HUES48 (cell line): ENCODE results near the gene VTI1A.
A peak's percentile ranks its signal among the peaks of the same experiment; 100 is the strongest.

Experiments used
- H3K27ac ChIP-seq: one replicate; pipeline ENCODE4 v1.7.0; 2013; ENCODE audit warnings: low read depth, low read length, inconsistent platforms
- H3K27me3 ChIP-seq: 2 replicates; pipeline ENCODE4 v1.6.1; 2013; ENCODE audit warnings: mild to moderate bottlenecking, low read length; ENCODE audit not compliant: control insufficient read depth, insufficient read depth
- H3K36me3 ChIP-seq: 2 replicates; pipeline ENCODE4 v1.6.1; 2013; ENCODE audit warnings: low read length; ENCODE audit not compliant: control insufficient read depth, insufficient read depth
- H3K4me1 ChIP-seq: 2 replicates; pipeline ENCODE4 v1.6.1; 2013; ENCODE audit warnings: mild to moderate bottlenecking, low read length; ENCODE audit not compliant: control insufficient read depth, insufficient read depth
- H3K4me3 ChIP-seq: 2 replicates; pipeline ENCODE4 v1.5.1; 2013; ENCODE audit warnings: mild to moderate bottlenecking, low read depth, low read length
- H3K9ac ChIP-seq: 2 replicates; pipeline ENCODE4 v1.6.1; 2013; ENCODE audit warnings: mild to moderate bottlenecking, low read depth, low read length, moderate library complexity
- H3K9me3 ChIP-seq: 2 replicates; pipeline ENCODE4 v1.6.1; 2013; ENCODE audit warnings: low read length; ENCODE audit not compliant: control insufficient read depth, insufficient read depth

VTI1A gene

DNA sequence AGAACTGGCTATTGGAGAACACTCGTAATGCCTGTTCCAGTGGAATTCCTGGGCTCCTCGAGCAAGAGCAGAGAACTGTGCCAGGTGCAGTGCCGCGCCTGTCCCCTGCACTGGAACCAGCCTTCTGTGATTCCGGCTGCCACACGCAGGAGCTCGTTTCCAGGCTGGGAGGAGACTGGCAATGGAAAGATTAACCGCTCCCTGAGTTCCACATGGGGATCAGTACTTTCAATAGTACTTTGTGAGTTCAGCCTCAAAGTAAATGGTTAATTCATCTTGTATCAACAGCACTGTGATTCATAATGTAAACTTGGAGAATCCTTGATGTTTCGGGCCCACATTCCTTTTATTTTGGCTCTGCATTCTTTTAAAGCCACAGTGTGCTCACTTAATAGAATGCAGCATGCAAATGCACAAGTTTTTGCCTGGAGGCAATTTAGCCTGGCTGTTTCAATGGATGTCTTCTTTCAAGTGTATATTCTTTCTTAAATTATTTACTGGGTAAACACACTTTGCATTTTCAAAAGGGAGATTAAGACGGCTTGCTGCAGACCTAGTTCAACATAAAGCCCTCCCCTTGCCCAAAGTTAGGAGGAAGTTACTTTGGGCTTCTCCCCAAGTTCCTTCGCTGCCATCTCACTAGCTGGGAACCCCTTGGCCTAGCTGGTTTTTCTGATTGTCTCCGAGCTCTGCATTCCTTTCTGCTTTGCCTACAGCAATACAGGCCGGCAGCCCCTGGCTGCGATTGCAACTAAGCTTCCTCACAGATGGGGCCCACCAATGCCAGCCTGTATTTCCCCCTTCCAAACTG lies 364.9 kb downstream of the VTI1A start:
- Histone ChIP-seq H3K36me3 (no peaks in the 10 kb centered on the region), H3K9ac (peak overlapping the region; percentile 58), H3K4me3 (peak overlapping the region; percentile 42), H3K4me1 (peaks cover 67% of the 10 kb centered on the region), H3K9me3 (no peaks in the 10 kb centered on the region), H3K27me3 (peaks cover 6% of the 10 kb centered on the region; the same call in 1 of the 2 replicates), H3K27ac (peak overlapping the region; percentile 93)

DNA sequence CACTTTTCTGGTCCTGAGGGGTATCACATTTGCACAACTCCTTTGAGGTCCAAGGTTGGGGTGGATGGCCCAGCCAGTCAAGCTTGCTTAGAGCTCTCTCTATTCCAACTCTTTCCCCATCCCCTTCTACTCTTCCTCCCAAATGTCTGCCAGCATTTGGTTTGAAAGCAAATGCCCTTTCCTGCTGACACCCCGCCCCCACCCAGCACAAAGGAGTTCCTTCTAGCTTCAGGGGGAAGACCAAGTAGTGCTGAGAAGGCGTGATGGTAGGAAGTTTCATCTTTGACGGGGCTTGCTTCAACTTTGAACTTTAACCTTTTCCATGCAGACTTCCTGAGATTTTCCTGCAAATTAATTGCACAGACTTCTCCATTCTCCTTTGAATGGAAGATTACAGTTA lies 365.6 kb downstream of the VTI1A start:
- Histone ChIP-seq H3K27ac (peak overlapping the region; percentile 93), H3K9me3 (no peaks in the 10 kb centered on the region), H3K4me3 (peak overlapping the region; percentile 42), H3K27me3 (peaks cover 6% of the 10 kb centered on the region; the same call in 1 of the 2 replicates), H3K9ac (peak overlapping the region; percentile 58; the same call in 1 of the 2 replicates), H3K36me3 (no peaks in the 10 kb centered on the region), H3K4me1 (peaks cover 74% of the 10 kb centered on the region)

DNA sequence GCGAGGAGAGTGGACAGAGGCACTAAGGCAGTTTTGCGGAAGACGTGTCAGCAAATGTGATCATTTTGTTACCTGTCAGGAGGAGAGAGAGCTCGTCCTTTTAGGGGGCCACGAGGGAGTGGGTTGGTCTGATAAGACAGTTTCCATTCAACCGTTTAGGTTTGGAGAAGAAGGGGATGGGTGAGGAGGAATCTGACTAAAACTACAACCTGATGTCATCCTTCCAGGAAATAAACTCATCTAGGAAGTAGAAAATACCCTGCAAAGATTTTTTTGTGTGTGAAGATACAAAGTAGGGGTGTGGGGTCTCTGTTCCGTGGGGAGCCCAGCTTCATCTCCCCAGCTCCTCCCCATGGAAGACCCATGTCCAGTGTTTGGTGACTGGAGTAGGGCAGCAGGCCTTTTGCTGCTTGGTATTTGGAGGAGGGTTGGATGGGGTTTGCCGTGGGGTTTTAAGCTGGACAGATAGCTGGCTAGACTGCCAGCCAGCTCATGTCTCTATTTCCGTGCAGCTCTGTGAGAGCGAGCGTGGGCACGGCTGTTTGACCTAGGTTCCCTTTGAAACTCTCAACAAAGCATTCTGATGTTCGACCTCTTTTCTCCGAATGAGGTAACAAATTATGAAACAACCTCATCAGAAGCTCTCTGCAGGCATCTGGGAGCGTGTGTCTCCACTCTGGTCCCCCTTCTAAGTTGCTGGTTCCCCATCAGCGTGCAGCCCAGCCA lies 367.0 kb downstream of the VTI1A start:
- Histone ChIP-seq H3K27ac (no peak overlapping the region), H3K27me3 (peaks cover 6% of the 10 kb centered on the region; the same call in 1 of the 2 replicates), H3K9me3 (no peaks in the 10 kb centered on the region), H3K36me3 (no peaks in the 10 kb centered on the region), H3K9ac (no peak overlapping the region), H3K4me3 (no peak overlapping the region), H3K4me1 (peaks cover 70% of the 10 kb centered on the region)

DNA sequence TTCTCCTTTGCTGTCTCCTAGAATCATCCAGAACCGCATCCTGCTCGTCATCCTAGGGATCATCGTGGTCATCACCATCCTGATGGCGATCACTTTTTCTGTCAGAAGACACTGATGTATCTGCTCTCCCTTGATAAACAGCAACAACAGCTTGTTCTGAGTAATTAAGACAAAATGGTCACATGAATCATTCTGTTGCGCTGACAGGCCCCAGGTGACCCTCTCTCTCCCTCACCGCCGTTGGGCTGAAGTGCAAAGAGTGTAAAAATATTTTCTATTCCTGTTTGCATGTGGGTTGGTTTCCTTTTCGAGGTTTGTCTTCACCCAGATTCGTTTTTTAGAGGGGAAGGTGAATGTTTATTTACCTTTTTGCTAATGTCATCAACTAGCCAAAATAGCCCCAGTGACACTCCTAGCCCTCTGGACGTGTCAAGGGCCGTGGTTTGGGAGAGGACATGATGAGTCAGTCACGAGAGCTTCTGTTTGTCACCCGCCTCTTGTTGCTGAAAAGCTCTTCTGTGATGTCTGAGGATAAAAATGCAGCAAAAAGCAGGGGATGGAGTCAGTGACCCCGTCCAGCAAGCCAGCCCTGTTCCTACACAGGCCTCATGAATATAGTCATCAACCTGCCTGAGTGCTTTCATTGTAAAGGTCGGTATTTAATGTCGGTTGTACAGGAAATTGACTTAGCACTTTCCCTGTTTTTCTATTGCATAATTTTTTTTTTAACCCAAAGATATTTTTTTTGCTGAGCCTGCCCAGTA lies 368.4 kb downstream of the VTI1A start:
- H3K9me3 ChIP-seq, result no peaks in the 10 kb centered on the region
- H3K27ac ChIP-seq, result no peak overlapping the region
- H3K9ac ChIP-seq, result no peak overlapping the region
- H3K4me1 ChIP-seq, result peaks cover 64% of the 10 kb centered on the region
- H3K27me3 ChIP-seq, result peaks cover 4% of the 10 kb centered on the region; the same call in 1 of the 2 replicates
- H3K36me3 ChIP-seq, result no peaks in the 10 kb centered on the region
- H3K4me3 ChIP-seq, result no peak overlapping the region

DNA sequence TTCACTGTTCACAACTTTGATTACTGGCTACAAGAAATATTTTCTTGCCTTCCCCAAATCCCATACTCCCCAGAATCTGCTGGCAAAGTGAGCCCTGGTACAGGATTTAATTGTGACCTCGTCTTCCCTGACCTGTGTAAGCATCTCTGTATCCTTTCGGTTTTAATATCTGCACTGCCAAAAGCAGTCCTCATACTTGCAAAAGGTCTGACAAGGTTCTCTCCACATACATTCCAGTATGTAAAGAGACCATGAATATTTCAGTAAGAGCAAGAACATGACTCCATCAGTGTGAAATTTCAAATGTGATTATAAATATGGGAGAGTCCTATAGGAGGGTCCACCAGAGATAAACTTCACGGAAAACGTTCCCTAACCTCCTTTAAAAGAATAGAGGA lies 369.0 kb downstream of the VTI1A start:
- Histone ChIP-seq H3K36me3 (no peaks in the 10 kb centered on the region), H3K4me3 (no peak overlapping the region), H3K9me3 (no peaks in the 10 kb centered on the region), H3K27me3 (peaks cover 4% of the 10 kb centered on the region; the same call in 1 of the 2 replicates), H3K4me1 (peaks cover 64% of the 10 kb centered on the region), H3K9ac (no peak overlapping the region), H3K27ac (no peak overlapping the region)

DNA sequence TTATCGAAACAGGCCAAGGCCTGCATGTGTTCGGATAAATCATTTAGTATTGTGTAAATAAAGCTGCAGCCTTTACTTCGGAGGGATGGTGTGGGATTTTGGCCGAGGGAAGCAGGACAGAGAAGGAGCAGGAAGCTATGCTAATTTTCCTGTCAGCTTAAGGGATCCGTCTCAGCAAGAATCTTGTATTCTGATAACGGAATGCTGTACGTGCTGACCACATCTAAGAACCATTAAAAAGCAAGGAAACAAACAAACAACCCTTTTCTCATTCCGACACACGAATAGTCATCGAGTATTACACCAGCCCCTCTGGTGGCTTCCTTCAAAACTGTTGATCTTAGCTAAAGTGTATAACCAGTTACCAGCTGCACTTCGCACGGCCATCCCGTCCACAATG lies 369.9 kb downstream of the VTI1A start:
- Histone ChIP-seq H3K4me3 (no peak overlapping the region), H3K9ac (no peak overlapping the region), H3K27ac (no peak overlapping the region), H3K9me3 (no peaks in the 10 kb centered on the region), H3K4me1 (peaks cover 61% of the 10 kb centered on the region), H3K36me3 (no peaks in the 10 kb centered on the region), H3K27me3 (peaks cover 4% of the 10 kb centered on the region; the same call in 1 of the 2 replicates)

DNA sequence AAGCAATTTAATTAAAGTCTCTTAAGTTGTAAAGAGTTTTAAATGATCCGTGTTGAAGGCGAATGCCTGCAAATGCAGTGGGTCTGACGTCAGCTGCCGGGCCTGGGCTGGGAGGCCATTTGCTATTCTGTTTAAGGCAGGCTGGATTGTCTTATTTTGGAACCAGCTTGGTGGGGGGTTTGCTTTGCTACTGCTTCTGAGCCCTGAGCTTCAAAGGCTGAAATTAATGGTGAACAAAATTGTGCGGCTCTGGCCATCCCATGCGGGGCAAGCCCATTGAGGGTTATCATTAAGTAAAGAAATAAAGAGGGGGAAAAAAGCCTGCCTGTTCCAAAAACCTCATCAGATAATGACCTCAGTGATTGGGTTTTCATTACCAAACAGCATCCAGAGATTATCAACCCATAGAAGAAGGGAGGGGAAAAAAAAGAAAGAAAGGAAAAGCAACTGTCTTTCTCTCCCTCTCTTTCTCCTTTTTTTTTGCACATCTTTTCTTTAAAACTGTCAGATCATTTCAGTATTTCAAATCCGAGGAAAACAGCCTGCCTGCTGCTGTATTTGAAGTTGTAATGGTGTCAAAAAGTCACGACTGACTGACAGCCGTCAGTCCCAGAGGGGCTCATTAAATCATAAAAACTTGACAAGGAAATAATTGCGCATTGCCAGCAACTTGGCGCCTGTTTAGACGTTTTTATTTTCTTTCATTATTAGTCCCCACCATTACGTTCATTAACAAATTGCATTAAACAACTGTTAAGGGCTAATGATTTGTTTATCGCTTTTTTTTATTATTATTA lies 371.2 kb downstream of the VTI1A start:
- Histone ChIP-seq H3K9ac (no peak overlapping the region), H3K9me3 (no peaks in the 10 kb centered on the region), H3K36me3 (no peaks in the 10 kb centered on the region), H3K4me3 (no peak overlapping the region), H3K4me1 (peaks cover 48% of the 10 kb centered on the region), H3K27ac (no peak overlapping the region), H3K27me3 (peaks cover 4% of the 10 kb centered on the region; the same call in 1 of the 2 replicates)

DNA sequence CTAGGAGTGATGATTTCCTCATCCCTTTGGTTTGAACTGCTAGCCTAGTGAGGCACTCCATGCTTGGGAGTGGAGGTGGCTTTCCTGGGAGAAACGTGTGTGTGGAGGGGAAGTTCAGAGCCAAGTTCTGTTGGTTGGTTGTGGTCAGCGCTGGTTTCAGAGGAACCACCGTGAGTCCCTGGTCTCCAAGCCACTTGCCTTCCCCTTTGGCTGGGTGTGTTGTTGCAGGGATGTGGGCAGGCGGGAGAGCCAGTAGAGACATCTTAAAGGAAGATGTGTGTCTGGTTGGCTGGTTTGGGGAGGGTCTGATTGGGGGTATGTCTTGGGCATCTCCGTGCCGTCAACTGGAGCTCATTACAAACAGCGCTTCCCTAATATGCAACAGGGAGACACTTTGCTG lies 372.2 kb downstream of the VTI1A start:
- H3K9ac ChIP-seq, result no peak overlapping the region
- H3K27ac ChIP-seq, result no peak overlapping the region
- no peaks in the 10 kb centered on the region for H3K9me3 ChIP-seq
- H3K4me1 ChIP-seq, result peaks cover 38% of the 10 kb centered on the region
- H3K4me3 ChIP-seq, result no peak overlapping the region
- no peaks in the 10 kb centered on the region; the same call in 1 of the 2 replicates for H3K27me3 ChIP-seq
- H3K36me3 ChIP-seq, result no peaks in the 10 kb centered on the region

DNA sequence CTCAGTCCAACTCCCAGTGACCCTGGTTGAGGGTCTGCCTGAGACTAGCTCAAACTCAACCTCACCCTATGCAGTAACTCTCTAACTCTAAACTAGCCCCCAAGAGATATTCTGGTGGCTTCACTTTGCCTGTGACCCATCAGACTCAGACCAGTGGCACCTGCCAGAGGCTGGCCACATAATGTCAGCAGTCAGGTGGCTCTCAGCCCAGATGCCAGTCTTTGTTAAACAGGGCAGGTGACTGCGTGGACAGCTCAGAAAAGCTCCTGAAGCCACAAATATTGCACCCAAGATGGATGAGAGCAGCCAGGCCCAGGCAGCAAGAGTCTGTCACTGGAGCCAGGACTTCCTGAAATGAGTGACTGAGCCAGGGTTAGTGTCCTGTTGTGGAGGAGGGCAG lies 373.3 kb downstream of the VTI1A start:
- H3K9ac ChIP-seq, result no peak overlapping the region
- H3K36me3 ChIP-seq, result no peaks in the 10 kb centered on the region
- H3K4me3 ChIP-seq, result no peak overlapping the region
- H3K27me3 ChIP-seq, result no peaks in the 10 kb centered on the region
- peaks cover 27% of the 10 kb centered on the region for H3K4me1 ChIP-seq
- H3K27ac ChIP-seq, result no peak overlapping the region
- H3K9me3 ChIP-seq, result no peaks in the 10 kb centered on the region

DNA sequence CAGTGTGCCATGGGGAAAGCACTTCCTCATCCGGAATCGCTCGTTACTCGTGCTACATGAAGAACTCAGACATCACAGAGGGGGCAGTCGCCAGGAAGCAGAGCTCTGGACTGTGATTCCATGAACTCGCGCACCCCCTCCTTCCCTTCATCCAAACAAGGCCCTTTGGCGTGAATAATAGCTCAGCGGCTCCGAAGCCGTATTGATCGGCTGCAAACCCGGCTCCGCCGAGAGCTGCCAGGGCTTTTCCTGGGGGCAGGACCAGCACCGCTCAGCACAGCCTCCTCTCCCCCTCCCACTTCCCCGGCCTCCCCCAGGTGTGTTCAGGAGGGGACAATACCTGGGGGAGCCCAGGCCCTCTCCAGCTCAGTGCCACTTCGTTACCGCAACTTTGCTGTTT lies 374.0 kb downstream of the VTI1A start:
- no peaks in the 10 kb centered on the region for H3K36me3 ChIP-seq
- H3K27me3 ChIP-seq, result no peaks in the 10 kb centered on the region
- no peak overlapping the region for H3K4me3 ChIP-seq
- no peaks in the 10 kb centered on the region for H3K9me3 ChIP-seq
- no peak overlapping the region for H3K9ac ChIP-seq
- H3K4me1 ChIP-seq, result peaks cover 20% of the 10 kb centered on the region
- H3K27ac ChIP-seq, result no peak overlapping the region
